ENCODE measurements around the gene POLR2M.

- TF ChIP-seq POLR2A (IDR thresholded peaks at IDR 0.05; ENCODE audit: low read length) (no peak), GATA1 (IDR thresholded peaks at IDR 0.05; ENCODE audit: low read depth, low read length) (no peak)
Observed at GRCh38 chr15:57694279-57694678, 12.2 kb upstream of the POLR2M start.
